Loucy (cell line): ENCODE data around the gene HPF1.

Source experiments
- CTCF ChIP-seq: fragments of 200-600 bp; sonication (generic); conservative IDR thresholded peaks from 2 replicates; pipeline ENCODE4 v1.5.1; 2014; ENCODE audit warnings: mild to moderate bottlenecking, antibody characterized with exemption, low read length
- EZH2phosphoT487 ChIP-seq: fragments of 200-600 bp; IDR thresholded peaks from 2 replicates; pipeline ENCODE4 v1.6.1; 2018; ENCODE audit warnings: antibody characterized with exemption, mild to moderate bottlenecking, moderate library complexity, borderline replicate concordance

- no peak for TF ChIP-seq CTCF
- no peak for TF ChIP-seq EZH2phosphoT487
Measured at GRCh38 chr4:169727616-169728015, 30.1 kb downstream of the HPF1 start.
